GM21515 (cell line): ENCODE measurements around the gene SH2D7.
A peak's percentile ranks its signal among the peaks of the same experiment; 100 is the strongest.

ENCODE experiments used
- ATAC-seq: cut with Tn5 transposase; IDR thresholded peaks from one replicate; pipeline ENCODE4 v1.9.1; 2021; ENCODE audit not compliant: unreplicated experiment

The SH2D7 gene

GRCh38 chr15:78077053-78077870 is 15.1 kb upstream of the SH2D7 start, which contains the start of gene TBC1D2B:
Gene TBC1D2B, minus strand, starts transcription at chr15:78077711. Its CDS starts 59 bp downstream, at chr15:78077652.
- peak; percentile 60 for ATAC-seq

GRCh38 chr15:78077871-78078210 is 14.5 kb upstream of the SH2D7 start:
- no peak for ATAC-seq

- ATAC-seq = no peak
Measured at GRCh38 chr15:78079298-78080087, 12.9 kb upstream of the SH2D7 start.

- no peak for ATAC-seq
Measured at GRCh38 chr15:78080088-78080460, 12.3 kb upstream of the SH2D7 start.

- ATAC-seq = no peak
Measured at GRCh38 chr15:78082106-78082742, 10.1 kb upstream of the SH2D7 start.

- ATAC-seq = no peak
Measured at GRCh38 chr15:78082743-78083110, 9.6 kb upstream of the SH2D7 start.

- ATAC-seq = no peak
Measured at GRCh38 chr15:78083186-78083585, 9.2 kb upstream of the SH2D7 start.

GRCh38 chr15:78083687-78084448 is 8.5 kb upstream of the SH2D7 start:
- ATAC-seq = no peak

GRCh38 chr15:78084449-78084750 is 8.0 kb upstream of the SH2D7 start:
- ATAC-seq = no peak

GRCh38 chr15:78085928-78086327 is 6.4 kb upstream of the SH2D7 start:
- ATAC-seq = no peak

GRCh38 chr15:78087951-78088772 is 4.2 kb upstream of the SH2D7 start:
- ATAC-seq = no peak

- no peak for ATAC-seq
Measured at GRCh38 chr15:78088773-78089080, 3.6 kb upstream of the SH2D7 start.

- ATAC-seq = no peak
Measured at GRCh38 chr15:78090422-78091063, 1.8 kb upstream of the SH2D7 start.

- no peak for ATAC-seq
Measured at GRCh38 chr15:78093242-78094020, 1.1 kb downstream of the SH2D7 start.

GRCh38 chr15:78097667-78098066 is 5.3 kb downstream of the SH2D7 start:
- no peak for ATAC-seq

GRCh38 chr15:78098131-78098755 is 5.9 kb downstream of the SH2D7 start:
- ATAC-seq = no peak

- ATAC-seq = no peak
Measured at GRCh38 chr15:78100886-78101285, 8.5 kb downstream of the SH2D7 start.

GRCh38 chr15:78101423-78102105 is 9.2 kb downstream of the SH2D7 start:
- no peak for ATAC-seq
